IMR-90 (cell line): Measurements from ENCODE around the gene ATF6B. TPM values are rescaled to one million over a fixed set of nuclear protein-coding genes. Genes with fewer than 3 reads are reported as not detected.

ENCODE experiments used
- ATAC-seq: fragments of 200-7000 bp; cut with Tn5 transposase; 2 replicates; pipeline ENCODE4 v1.9.1; 2020; ENCODE audit warnings: low read depth, mild to moderate bottlenecking, moderate library complexity
- BruUV-seq: library from RNA; stranded (reverse); fragments of 400-500 nt; replicated peaks from 2 replicates; lab custom pipeline; 2021; lab: Mats Ljungman, UMichigan
- CTCF ChIA-PET: fragments of 300-600 bp; formaldehyde crosslinking; extraction: SDS; loops from one replicate; lab custom pipeline; 2021; ENCODE audit warnings: antibody characterized with exemption; lab: Yijun Ruan, JAX
- POLR2A ChIA-PET: fragments of 300-600 bp; sonication (Branson Sonifier 250); formaldehyde crosslinking; loops from one replicate; lab custom pipeline; 2022; ENCODE audit warnings: antibody characterized with exemption; ENCODE audit not compliant: unreplicated experiment; lab: Charles Lee
- DNase-seq: peaks from one replicate; pipeline ENCODE4 v3.0.0; 2013
- H2AFZ ChIP-seq: replicated peaks from 2 replicates; pipeline ENCODE3; 2013; ENCODE audit warnings: low read length, mild to moderate bottlenecking; ENCODE audit not compliant: poor library complexity
- H2AK5ac ChIP-seq: 2 replicates; pipeline ENCODE4 v1.6.1; 2013; ENCODE audit warnings: low read depth, low read length, inconsistent platforms
- H2AK9ac ChIP-seq: replicated peaks from 2 replicates; pipeline ENCODE3; 2013; ENCODE audit warnings: mild to moderate bottlenecking, low read depth, low read length, moderate library complexity; ENCODE audit not compliant: poor library complexity
- H2BK120ac ChIP-seq: 2 replicates; pipeline ENCODE4 v1.6.1; 2013; ENCODE audit warnings: low read depth, low read length, inconsistent platforms
- H2BK15ac ChIP-seq: 3 replicates; pipeline ENCODE4 v1.6.1; 2013; ENCODE audit warnings: low read depth, low read length, inconsistent platforms
- H2BK20ac ChIP-seq: 2 replicates; pipeline ENCODE4 v1.6.1; 2013; ENCODE audit warnings: low read depth, mild to moderate bottlenecking, inconsistent platforms, low read length, moderate library complexity
- H2BK5ac ChIP-seq: 2 replicates; pipeline ENCODE4 v1.6.1; 2013; ENCODE audit warnings: mild to moderate bottlenecking, low read depth, low read length, inconsistent platforms; ENCODE audit not compliant: poor library complexity, severe bottlenecking
- H3K14ac ChIP-seq: replicated peaks from 2 replicates; pipeline ENCODE4 v1.6.1; 2013; ENCODE audit warnings: low read depth, low read length, inconsistent platforms
- H3K18ac ChIP-seq: 2 replicates; pipeline ENCODE4 v1.6.1; 2013; ENCODE audit warnings: low read depth, low read length, control low read depth
- H3K23ac ChIP-seq: 2 replicates; pipeline ENCODE4 v1.6.1; 2013; ENCODE audit warnings: low read depth, low read length, inconsistent platforms
- H3K27ac ChIP-seq: 2 replicates; pipeline ENCODE4 v1.5.1; 2013; ENCODE audit warnings: mild to moderate bottlenecking, control low read depth, low read length; ENCODE audit not compliant: insufficient read depth
- H3K27me3 ChIP-seq: 2 replicates; pipeline ENCODE4 v1.6.1; 2013; ENCODE audit warnings: low read length; ENCODE audit not compliant: control insufficient read depth, insufficient read depth
- H3K36me3 ChIP-seq: 2 replicates; pipeline ENCODE4 v1.6.1; 2013; ENCODE audit warnings: low read length, mixed read lengths; ENCODE audit not compliant: control insufficient read depth, insufficient read depth
- H3K4ac ChIP-seq: 2 replicates; pipeline ENCODE4 v1.6.1; 2013; ENCODE audit warnings: low read depth, low read length, inconsistent platforms
- H3K4me1 ChIP-seq: 2 replicates; pipeline ENCODE4 v1.6.1; 2013; ENCODE audit warnings: low read length, mixed read lengths; ENCODE audit not compliant: control insufficient read depth, insufficient read depth
- H3K4me2 ChIP-seq: 2 replicates; pipeline ENCODE4 v1.6.1; 2013; ENCODE audit warnings: low read depth, mild to moderate bottlenecking, control low read depth, low read length, moderate library complexity
- H3K4me3 ChIP-seq: 2 replicates; pipeline ENCODE4 v1.5.1; 2013; ENCODE audit warnings: low read depth, mild to moderate bottlenecking, control low read depth, low read length, moderate library complexity; ENCODE audit not compliant: insufficient read depth
- H3K56ac ChIP-seq: 2 replicates; pipeline ENCODE4 v1.6.1; 2013; ENCODE audit warnings: low read length, inconsistent platforms; ENCODE audit not compliant: insufficient read depth; ENCODE audit errors: extremely low read depth
- H3K79me1 ChIP-seq, 2 experiments: 2 replicates each; pipeline ENCODE4 v1.6.1; 2013; ENCODE audit warnings: low read length in 2 of 2, inconsistent platforms in 1 of 2, low read depth in 1 of 2
- H3K9ac ChIP-seq: 2 replicates; pipeline ENCODE4 v1.6.1; 2013; ENCODE audit warnings: low read depth, low read length, control low read depth
- H3K9me1 ChIP-seq: 2 replicates; pipeline ENCODE4 v1.6.1; 2013; ENCODE audit warnings: low read length, inconsistent platforms; ENCODE audit not compliant: insufficient read depth
- H3K9me3 ChIP-seq: 2 replicates; pipeline ENCODE4 v1.6.1; 2013; ENCODE audit warnings: low read length; ENCODE audit not compliant: control insufficient read depth, insufficient read depth
- H4K20me1 ChIP-seq: 2 replicates; pipeline ENCODE4 v1.6.1; 2013; ENCODE audit warnings: low read length, inconsistent platforms; ENCODE audit not compliant: insufficient read depth
- H4K5ac ChIP-seq: 2 replicates; pipeline ENCODE4 v1.6.1; 2013; ENCODE audit warnings: mild to moderate bottlenecking, low read depth, low read length, control low read depth
- H4K8ac ChIP-seq, 2 experiments: 2 replicates each; pipeline ENCODE4 v1.6.1; 2013; ENCODE audit warnings: low read depth in 2 of 2, low read length in 2 of 2, control low read depth in 1 of 2, inconsistent platforms in 1 of 2
- H4K91ac ChIP-seq: 2 replicates; pipeline ENCODE4 v1.6.1; 2013; ENCODE audit warnings: low read depth, low read length, inconsistent platforms; ENCODE audit not compliant: insufficient read depth
- BHLHE40 ChIP-seq: fragments of 150-350 bp; IDR thresholded peaks from 2 replicates; pipeline ENCODE4 v1.6.1; 2016; ENCODE audit warnings: mild to moderate bottlenecking, low read depth, low read length
- CHD1 ChIP-seq: IDR thresholded peaks from 2 replicates; pipeline ENCODE4 v1.6.1; 2012; ENCODE audit warnings: low read depth, low read length, improper control_type of control experiment
- NFE2L2 ChIP-seq: fragments of 150-350 bp; IDR thresholded peaks from 2 replicates; pipeline ENCODE4 v1.6.1; 2016; ENCODE audit warnings: low read depth, mild to moderate bottlenecking, low read length
- POLR2A ChIP-seq: IDR thresholded peaks from 2 replicates; pipeline ENCODE4 v1.6.1; 2012; ENCODE audit warnings: mild to moderate bottlenecking, low read depth, low read length
- RAD21 ChIP-seq: IDR thresholded peaks from 2 replicates; pipeline ENCODE4 v1.6.1; 2012; ENCODE audit warnings: low read length, improper control_type of control experiment
- RCOR1 ChIP-seq: IDR thresholded peaks from 2 replicates; pipeline ENCODE4 v1.6.1; 2012; ENCODE audit warnings: mild to moderate bottlenecking, low read length, improper control_type of control experiment; ENCODE audit not compliant: insufficient replicate concordance
- SMC3 ChIP-seq: fragments of 150-350 bp; IDR thresholded peaks from 2 replicates; pipeline ENCODE4 v1.6.1; 2016; ENCODE audit warnings: low read depth, mild to moderate bottlenecking, antibody characterized with exemption, low read length, moderate library complexity
- WGBS, 2 experiments: methylation state at CpG; one replicate each; pipeline versions ENCODE4 v1.1.5 to v1.1.7; 2013; ENCODE audit warnings: missing lambda C conversion rate in 2 of 2; ENCODE audit not compliant: insufficient read length in 1 of 2; ENCODE audit errors: extremely low coverage in 2 of 2; 5-methylcytosine and 5-hydroxymethylcytosine counted together
- dilution Hi-C: fragments of 300-500 bp; cut with HindIII; formaldehyde crosslinking; loops from one replicate; pipeline ENCODE4 v1.14.3; 2018; ENCODE audit warnings: low sequenced_read_pairs; ENCODE audit not compliant: unreplicated experiment
- in situ Hi-C: fragments of 300-500 bp; cut with MboI; formaldehyde crosslinking; loops from 3 replicates; pipeline ENCODE4 v1.14.3; 2019; ENCODE audit warnings: low sequenced_read_pairs, inconsistent platforms, mixed read lengths
- intact Hi-C: fragments of 100-400 bp; cut with micrococcal nuclease; formaldehyde crosslinking; loops from 2 replicates; pipeline ENCODE4 v1.10.0; 2022
- polyA plus RNA-seq, 3 experiments: library from polyadenylated mRNA; depleted of rRNA; stranded (reverse); fragments of >200 nt; gene quantifications; 2 replicates each; pipeline ENCODE4 v1.2.3, GENCODE V29; 2012; ENCODE audit warnings: low replicate concordance in 1 of 3
- total RNA-seq: library from RNA; depleted of rRNA; stranded (reverse); fragments of >200 nt; gene quantifications from 2 replicates; pipeline ENCODE4 v1.2.3, GENCODE V29; 2012
- TF ChIP-seq, protein P1 (sequence below): fragments of 150-350 bp; IDR thresholded peaks from 2 replicates; pipeline ENCODE4 v1.6.1; 2017; ENCODE audit warnings: mild to moderate bottlenecking, antibody characterized with exemption, low read length, low read depth
- TF ChIP-seq, protein P2 (sequence below): conservative IDR thresholded peaks from 2 replicates; pipeline ENCODE4 v1.5.1; 2012; ENCODE audit warnings: mild to moderate bottlenecking, low read depth, low read length, improper control_type of control experiment

Gene ATF6B
- total and polyA plus RNA-seq, 2 of the 4 experiments (the other 2 are of a cell fraction) = 7.9 to 69.6 TPM

DNA sequence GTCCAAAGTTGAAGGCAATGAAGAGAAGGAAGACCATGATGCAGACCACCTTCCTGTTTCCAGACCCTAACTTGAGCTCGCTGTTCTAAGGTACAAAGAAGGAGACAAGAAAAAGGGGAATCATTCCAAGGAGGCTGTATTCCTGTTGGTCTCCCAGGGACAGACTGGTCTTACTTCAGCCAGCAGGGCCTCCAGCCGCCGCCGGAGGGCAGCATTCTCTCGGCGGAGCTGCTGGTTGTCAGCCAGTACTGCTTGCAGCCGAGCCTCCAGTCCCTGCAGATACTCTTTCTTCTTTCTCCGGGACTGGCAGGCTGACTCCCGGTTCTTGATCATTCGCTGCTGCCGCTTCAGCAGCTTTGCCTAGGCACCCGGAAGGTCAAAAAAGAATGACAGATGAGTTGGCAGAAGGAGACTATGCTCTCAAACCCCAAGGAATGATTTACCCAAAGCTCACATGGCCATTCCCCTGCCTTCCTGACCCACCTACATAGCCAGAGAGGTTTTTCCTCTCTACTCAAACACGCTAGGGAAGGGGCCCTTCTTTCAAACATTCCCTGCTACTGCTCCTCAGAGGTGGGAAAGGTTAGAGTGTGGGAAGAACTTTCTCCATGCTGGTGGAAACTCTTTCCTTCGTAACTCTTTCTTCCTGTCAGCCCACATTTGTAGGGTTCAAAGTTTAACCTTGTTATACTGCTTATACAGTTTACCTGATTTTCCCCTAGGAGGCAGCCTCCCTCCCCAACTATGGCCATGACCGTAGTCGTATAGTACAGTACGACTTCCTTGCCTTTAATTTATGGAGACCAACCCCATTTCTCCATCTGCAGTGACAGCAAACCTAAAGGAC lies 9.0 kb downstream of the ATF6B start (continued):
- TF ChIP-seq, protein P1, sequence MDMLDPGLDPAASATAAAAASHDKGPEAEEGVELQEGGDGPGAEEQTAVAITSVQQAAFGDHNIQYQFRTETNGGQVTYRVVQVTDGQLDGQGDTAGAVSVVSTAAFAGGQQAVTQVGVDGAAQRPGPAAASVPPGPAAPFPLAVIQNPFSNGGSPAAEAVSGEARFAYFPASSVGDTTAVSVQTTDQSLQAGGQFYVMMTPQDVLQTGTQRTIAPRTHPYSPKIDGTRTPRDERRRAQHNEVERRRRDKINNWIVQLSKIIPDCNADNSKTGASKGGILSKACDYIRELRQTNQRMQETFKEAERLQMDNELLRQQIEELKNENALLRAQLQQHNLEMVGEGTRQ = no peak
- peak; percentile 98 for TF ChIP-seq RAD21

GRCh38 chr6:32117461-32117860 lies 10.6 kb downstream of the ATF6B start:
- H3K9ac ChIP-seq = no peak overlapping the region

More at GRCh38 chr6:32117461-32117860, 10.6 kb downstream of the ATF6B start:
- Histone ChIP-seq H2BK15ac (no peak overlapping the region), H3K79me1 (peaks cover 0 to 13% of the 10 kb centered on the region in 2 experiments; a peak in 1 of 4 replicates), H2BK20ac (no peak overlapping the region; the same call in 1 of the 2 replicates), H4K5ac (no peak overlapping the region), H3K4me1 (peaks cover 21% of the 10 kb centered on the region), H3K14ac (no peak overlapping the region), H3K18ac (no peak overlapping the region), H3K4ac (no peak overlapping the region), H3K9me1 (peaks cover 9% of the 10 kb centered on the region), H2BK5ac (no peak overlapping the region), H4K20me1 (peaks cover 4% of the 10 kb centered on the region; the same call in 1 of the 2 replicates), H2AFZ (no peak overlapping the region), H4K8ac (no peak overlapping the region), H4K91ac (no peak overlapping the region), H3K4me2 (no peak overlapping the region), H3K27ac (no peak overlapping the region), H3K23ac (no peak overlapping the region), H3K56ac (no peak overlapping the region), H2BK120ac (no peak overlapping the region), H2AK5ac (no peak overlapping the region), H3K9me3 (no peaks in the 10 kb centered on the region), H3K4me3 (no peak overlapping the region), H3K36me3 (peaks cover 39% of the 10 kb centered on the region), H3K27me3 (no peaks in the 10 kb centered on the region), H2AK9ac (no peak overlapping the region)
- intact Hi-C loops = loop anchor here (5.0 kb wide), 2 partner anchors 60 to 295 kb away; partner anchors contain the start of genes AGPAT1 and RNF5
- in situ Hi-C loops = loop anchor here (5.0 to 10.0 kb wide), 3 partner anchors 40 to 143 kb away; partner anchors contain the start of genes DXO, GPSM3 and PBX2
- POLR2A ChIA-PET = no interaction called here
- dilution Hi-C loops = no loop called here
- no peak for ATAC-seq
- CTCF ChIA-PET = interaction anchor here (0.6 to 1.9 kb wide), 3 partner anchors 9 to 46 kb away, joined by 3 to 6 read pairs (median 6); no protein-coding TSS in a partner anchor
- TF ChIP-seq, protein P2, sequence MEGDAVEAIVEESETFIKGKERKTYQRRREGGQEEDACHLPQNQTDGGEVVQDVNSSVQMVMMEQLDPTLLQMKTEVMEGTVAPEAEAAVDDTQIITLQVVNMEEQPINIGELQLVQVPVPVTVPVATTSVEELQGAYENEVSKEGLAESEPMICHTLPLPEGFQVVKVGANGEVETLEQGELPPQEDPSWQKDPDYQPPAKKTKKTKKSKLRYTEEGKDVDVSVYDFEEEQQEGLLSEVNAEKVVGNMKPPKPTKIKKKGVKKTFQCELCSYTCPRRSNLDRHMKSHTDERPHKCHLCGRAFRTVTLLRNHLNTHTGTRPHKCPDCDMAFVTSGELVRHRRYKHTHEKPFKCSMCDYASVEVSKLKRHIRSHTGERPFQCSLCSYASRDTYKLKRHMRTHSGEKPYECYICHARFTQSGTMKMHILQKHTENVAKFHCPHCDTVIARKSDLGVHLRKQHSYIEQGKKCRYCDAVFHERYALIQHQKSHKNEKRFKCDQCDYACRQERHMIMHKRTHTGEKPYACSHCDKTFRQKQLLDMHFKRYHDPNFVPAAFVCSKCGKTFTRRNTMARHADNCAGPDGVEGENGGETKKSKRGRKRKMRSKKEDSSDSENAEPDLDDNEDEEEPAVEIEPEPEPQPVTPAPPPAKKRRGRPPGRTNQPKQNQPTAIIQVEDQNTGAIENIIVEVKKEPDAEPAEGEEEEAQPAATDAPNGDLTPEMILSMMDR = no peak
- TF ChIP-seq POLR2A = no peak
- TF ChIP-seq CHD1 = no peak
- no peak for TF ChIP-seq RAD21
- no peak for TF ChIP-seq SMC3
- TF ChIP-seq RCOR1 = no peak
- no peak for TF ChIP-seq NFE2L2
- TF ChIP-seq BHLHE40 = no peak
- DNase-seq = no peak
- no TSS peak for BruUV-seq
- 80% methylated on average over 2 of the region's 9 CpGs; no CpG with 5 or more reads in 1 of the 2 experiments for WGBS, 2 experiments
